ENCODE results near the gene RNU6-9.
A peak's percentile ranks its signal among the peaks of the same experiment; 100 is the strongest.
"Not testable (repeated sequence)": the region's sequence is repeated elsewhere in the genome, so short reads cannot be mapped to it uniquely, and the experiment has no call there.

The RNU6-9 gene

GRCh38 chr19:892894-893689 lies at the start of gene RNU6-9, which contains the start of gene MED16:
TSS of gene RNU6-9 (plus strand) at chr19:893484.
TSS of gene MED16 (minus strand) at chr19:893187. CDS start at chr19:891131, 2,056 bp downstream.
- DNase-seq (ENCODE audit: low spot score), result peak; percentile 96

DNA sequence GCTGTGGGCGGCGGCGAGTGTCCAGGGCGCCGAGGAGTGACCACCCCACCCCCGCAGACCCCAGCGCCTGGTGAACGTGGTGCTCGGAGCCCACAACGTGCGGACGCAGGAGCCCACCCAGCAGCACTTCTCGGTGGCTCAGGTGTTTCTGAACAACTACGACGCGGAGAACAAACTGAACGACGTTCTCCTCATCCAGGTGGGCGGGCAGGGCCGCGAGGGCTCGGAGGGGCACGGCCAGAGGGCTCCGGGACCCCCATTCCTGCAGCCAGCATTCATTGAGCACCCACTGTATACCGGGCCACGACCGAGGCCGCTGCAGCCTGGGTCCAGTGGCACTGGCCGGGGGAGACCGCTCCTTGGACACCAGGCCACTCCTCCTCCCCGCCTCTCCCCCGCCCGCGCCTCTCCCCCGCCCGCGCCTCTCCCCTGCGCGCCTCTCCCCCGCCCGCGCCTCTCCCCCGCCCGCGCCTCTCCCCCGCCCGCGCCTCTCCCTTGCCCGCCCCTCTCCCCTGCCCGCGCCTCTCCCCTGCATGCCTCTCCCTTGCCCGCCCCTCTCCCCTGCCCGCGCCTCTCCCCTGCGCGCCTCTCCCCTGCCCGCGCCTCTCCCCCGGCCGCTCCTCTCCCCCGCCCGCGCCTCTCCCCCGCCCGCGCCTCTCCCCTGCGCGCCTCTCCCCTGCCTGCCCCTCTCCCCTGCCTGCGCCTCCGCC lies 49.3 kb upstream of the RNU6-9 start:
- no peak for DNase-seq (ENCODE audit: low spot score)

GRCh38 chr19:844546-844971 lies 48.7 kb upstream of the RNU6-9 start:
- DNase-seq (ENCODE audit: low spot score), result no peak

- DNase-seq (ENCODE audit: low spot score), result no peak
Observed at GRCh38 chr19:845707-846521, 47.4 kb upstream of the RNU6-9 start.

- DNase-seq (ENCODE audit: low spot score), result no peak
Observed at GRCh38 chr19:848386-848921, 44.8 kb upstream of the RNU6-9 start.

DNA sequence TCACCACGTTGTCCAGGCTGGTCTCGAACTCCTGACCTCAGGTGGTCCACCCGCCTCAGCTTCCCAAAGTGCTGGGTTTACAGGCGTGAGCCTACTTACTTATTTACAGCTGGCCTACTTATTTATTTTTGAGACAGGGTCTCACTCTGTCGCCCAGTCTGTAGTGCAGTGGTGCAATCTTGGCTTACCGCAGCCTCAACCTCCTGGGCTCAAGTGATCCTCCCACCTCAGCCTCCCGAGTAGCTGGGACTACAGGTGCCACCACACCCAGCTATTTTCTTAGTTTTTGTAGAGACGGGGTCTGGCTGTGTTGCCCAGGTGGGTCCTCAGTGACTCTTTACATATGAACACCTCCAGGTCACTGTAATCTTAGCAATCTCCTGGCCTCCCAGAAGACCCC lies 44.1 kb upstream of the RNU6-9 start:
- DNase-seq (ENCODE audit: low spot score), result not testable (repeated sequence)

GRCh38 chr19:850221-850978 lies 42.9 kb upstream of the RNU6-9 start:
- peak; percentile 53 for DNase-seq (ENCODE audit: low spot score)

GRCh38 chr19:850979-851335 lies 42.3 kb upstream of the RNU6-9 start:
- no peak for DNase-seq (ENCODE audit: low spot score)

- DNase-seq (ENCODE audit: low spot score), result no peak
Observed at GRCh38 chr19:852136-853013, 40.9 kb upstream of the RNU6-9 start, which contains the start of gene ELANE. TSS of gene ELANE (plus strand) at chr19:852303. CDS start at chr19:852329, 26 bp downstream.

DNA sequence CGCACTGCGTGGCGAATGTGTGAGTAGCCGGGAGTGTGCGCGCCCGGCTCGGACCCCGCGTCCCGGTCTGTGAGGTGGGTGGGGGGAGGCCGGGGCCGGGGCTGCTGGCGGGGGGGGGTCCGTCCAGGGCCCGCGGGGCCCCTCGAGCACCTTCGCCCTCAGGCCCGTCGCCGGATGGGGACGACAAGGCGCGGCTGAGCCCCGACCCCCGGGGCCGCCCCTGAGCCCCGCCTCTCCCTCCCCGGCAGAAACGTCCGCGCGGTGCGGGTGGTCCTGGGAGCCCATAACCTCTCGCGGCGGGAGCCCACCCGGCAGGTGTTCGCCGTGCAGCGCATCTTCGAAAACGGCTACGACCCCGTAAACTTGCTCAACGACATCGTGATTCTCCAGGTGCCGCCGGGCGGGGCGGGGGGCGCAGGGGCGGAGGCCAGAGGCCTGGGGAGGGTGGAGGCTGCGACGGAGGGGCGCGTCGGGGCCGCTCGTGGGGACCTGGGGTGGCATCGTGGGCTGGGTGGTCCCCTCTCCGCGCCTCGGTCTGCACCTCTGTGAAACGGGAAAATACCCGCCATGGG lies 40.2 kb upstream of the RNU6-9 start:
- DNase-seq (ENCODE audit: low spot score), result no peak

DNA sequence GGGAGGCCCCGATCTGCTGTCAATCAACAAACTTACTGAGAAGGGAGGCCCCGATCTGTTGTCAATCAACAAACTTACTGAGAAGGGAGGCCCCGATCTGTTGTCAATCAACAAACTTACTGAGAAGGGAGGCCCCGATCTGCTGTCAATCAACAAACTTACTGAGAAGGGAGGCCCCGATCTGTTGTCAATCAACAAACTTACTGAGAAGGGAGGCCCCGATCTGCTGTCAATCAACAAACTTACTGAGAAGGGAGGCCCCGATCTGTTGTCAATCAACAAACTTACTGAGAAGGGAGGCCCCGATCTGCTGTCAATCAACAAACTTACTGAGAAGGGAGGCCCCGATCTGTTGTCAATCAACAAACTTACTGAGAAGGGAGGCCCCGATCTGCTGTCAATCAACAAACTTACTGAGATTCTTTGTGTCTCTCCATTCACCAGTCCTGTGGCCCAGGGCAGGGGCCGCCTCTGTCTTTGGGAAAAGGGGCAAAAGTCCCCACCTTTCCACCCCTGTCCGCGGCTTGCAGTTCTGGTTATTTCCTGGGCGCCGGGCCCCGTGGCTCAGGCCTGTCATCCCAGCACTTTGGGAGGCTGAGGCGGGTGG lies 39.6 kb upstream of the RNU6-9 start:
- DNase-seq (ENCODE audit: low spot score), result not testable (repeated sequence)

GRCh38 chr19:854549-854948 lies 38.7 kb upstream of the RNU6-9 start:
- no peak for DNase-seq (ENCODE audit: low spot score)

- no peak for DNase-seq (ENCODE audit: low spot score)
Observed at GRCh38 chr19:855142-855541, 38.1 kb upstream of the RNU6-9 start.

DNA sequence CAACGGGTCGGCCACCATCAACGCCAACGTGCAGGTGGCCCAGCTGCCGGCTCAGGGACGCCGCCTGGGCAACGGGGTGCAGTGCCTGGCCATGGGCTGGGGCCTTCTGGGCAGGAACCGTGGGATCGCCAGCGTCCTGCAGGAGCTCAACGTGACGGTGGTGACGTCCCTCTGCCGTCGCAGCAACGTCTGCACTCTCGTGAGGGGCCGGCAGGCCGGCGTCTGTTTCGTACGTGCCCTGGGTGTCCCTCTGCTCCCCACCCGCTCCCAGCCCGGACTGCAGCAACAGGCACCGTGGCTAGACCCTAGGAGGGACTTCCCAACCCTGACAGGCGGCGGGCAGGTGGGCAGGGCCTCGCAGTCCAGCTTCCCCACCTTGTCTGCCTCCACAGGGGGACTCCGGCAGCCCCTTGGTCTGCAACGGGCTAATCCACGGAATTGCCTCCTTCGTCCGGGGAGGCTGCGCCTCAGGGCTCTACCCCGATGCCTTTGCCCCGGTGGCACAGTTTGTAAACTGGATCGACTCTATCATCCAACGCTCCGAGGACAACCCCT lies 37.6 kb upstream of the RNU6-9 start:
- no peak for DNase-seq (ENCODE audit: low spot score)

- no peak for DNase-seq (ENCODE audit: low spot score)
Observed at GRCh38 chr19:858284-858683, 35.0 kb upstream of the RNU6-9 start.

- DNase-seq (ENCODE audit: low spot score), result peak; percentile 21
Observed at GRCh38 chr19:858868-859843, 34.1 kb upstream of the RNU6-9 start, which contains the start of gene CFD. TSS of gene CFD (plus strand) at chr19:859664. CDS start at chr19:859690, 26 bp downstream.

DNA sequence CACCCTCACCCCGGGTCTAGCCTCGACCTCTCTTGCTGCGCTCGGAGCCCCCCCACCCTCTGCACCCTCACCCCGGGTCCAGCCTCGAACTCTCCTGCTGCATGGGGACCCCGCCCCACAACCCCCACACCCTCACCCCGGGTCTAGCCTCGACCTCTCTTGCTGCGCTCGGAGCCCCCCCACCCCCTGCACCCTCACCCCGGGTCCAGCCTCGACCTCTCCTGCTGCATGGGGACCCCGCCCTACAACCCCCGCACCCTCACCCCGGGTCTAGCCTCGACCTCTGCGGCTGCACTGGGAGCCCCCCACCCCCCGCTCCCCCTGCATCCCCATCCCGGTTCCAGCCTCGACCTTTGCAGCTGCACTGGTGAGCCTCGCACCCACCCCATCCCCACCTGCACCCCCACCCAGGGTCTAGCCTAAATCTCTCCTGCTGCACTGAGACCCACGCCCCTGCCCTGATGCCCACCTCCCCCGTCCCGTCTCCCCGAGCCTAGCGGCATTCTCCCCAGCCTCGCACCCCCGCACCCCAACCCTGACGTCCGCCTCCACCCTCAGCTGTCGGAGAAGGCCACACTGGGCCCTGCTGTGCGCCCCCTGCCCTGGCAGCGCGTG lies 32.0 kb upstream of the RNU6-9 start:
- no peak for DNase-seq (ENCODE audit: low spot score)

Data from Ammon's horn (tissue), 1 donor.